ENCODE measurements around the gene ITIH4.

GRCh38 chr3:52831500-52832301 lies 1.2 kb upstream of the ITIH4 start:
- TF ChIP-seq CTCF (IDR thresholded peaks at IDR 0.05; ENCODE audit: low read depth, low read length) (no peak), EZH2phosphoT487 (IDR thresholded peaks at IDR 0.05; ENCODE audit: low read depth) (no peak)

All from OCI-LY3 (cell line).